C4-2B (cell line): Measurements from ENCODE around the gene LCNL1.

Experiments
- ZFX ChIP-seq: fragments of 450-650 bp; IDR thresholded peaks from 2 replicates; pipeline ENCODE4 v1.6.1; 2017
- TF ChIP-seq, protein P1 (sequence below): fragments of 450-650 bp; conservative IDR thresholded peaks from 2 replicates; pipeline ENCODE4 v1.5.1; 2017; ENCODE audit warnings: mild to moderate bottlenecking

DNA sequence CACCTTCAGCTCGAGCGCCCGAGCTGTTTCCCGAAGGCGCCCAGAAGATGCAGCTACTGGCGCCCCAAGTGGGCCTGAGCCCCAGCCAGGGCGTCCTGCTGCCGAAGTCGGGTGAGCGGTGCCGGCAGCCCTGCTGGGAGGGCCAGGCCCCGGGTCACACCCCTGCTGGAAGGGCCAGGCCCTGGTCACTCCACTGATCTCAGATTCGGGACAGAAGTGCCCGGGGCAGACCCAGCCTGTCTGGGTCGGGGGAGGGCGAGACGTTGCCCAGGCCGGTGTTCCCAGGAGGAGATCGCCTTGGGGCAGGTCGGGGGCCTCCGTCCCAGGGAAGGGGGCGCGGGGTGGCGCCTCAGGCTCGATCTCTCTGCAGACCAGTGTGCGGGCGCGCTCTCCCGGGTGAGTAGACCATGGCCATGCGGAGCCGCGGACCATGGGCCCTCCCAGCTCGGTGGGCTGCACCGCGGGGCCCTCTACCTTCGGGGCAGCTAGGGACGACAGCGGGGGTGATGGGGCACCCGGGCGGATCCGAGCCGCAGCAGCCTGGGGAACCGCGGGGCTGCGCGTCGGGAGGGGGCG is 2.3 kb downstream of the LCNL1 start:
- TF ChIP-seq, protein P1, sequence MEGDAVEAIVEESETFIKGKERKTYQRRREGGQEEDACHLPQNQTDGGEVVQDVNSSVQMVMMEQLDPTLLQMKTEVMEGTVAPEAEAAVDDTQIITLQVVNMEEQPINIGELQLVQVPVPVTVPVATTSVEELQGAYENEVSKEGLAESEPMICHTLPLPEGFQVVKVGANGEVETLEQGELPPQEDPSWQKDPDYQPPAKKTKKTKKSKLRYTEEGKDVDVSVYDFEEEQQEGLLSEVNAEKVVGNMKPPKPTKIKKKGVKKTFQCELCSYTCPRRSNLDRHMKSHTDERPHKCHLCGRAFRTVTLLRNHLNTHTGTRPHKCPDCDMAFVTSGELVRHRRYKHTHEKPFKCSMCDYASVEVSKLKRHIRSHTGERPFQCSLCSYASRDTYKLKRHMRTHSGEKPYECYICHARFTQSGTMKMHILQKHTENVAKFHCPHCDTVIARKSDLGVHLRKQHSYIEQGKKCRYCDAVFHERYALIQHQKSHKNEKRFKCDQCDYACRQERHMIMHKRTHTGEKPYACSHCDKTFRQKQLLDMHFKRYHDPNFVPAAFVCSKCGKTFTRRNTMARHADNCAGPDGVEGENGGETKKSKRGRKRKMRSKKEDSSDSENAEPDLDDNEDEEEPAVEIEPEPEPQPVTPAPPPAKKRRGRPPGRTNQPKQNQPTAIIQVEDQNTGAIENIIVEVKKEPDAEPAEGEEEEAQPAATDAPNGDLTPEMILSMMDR, result no peak
- TF ChIP-seq ZFX, result no peak
